HCT116 (cell line): ENCODE measurements around the gene NMNAT3. TPM values are rescaled to one million over a fixed set of nuclear protein-coding genes. Genes with fewer than 3 reads are reported as not detected.

Experiments used
- ATAC-seq: fragments of 200-7000 bp; cut with Tn5 transposase; 2 replicates; pipeline ENCODE4 v1.9.1; 2020; ENCODE audit warnings: mild to moderate bottlenecking, moderate library complexity
- BruUV-seq: library from RNA; stranded (reverse); fragments of 400-500 nt; replicated peaks from 2 replicates; lab custom pipeline; 2021; lab: Mats Ljungman, UMichigan
- CTCF ChIA-PET: fragments of 300-600 bp; sonication (Branson Sonifier 250); formaldehyde crosslinking; loops from one replicate; lab custom pipeline; 2021; ENCODE audit warnings: antibody characterized with exemption; lab: Charles Lee
- POLR2A ChIA-PET: fragments of 300-600, 350-600 bp; sonication (Branson Sonifier 250); formaldehyde crosslinking; loops from one replicate; lab custom pipeline; 2021; ENCODE audit warnings: antibody characterized with exemption; lab: Charles Lee
- RAD21 ChIA-PET, 2 experiments: fragments of 300-600 bp; sonication (Branson Sonifier 250); formaldehyde crosslinking; loops; one replicate each; lab custom pipeline; 2023; ENCODE audit warnings: low total read pairs in 2 of 2; ENCODE audit not compliant: uncharacterized antibody in 2 of 2, unreplicated experiment in 2 of 2, low non-redundant PET in 1 of 2; lab: Charles Lee
- DNase-seq: peaks from one replicate; pipeline ENCODE4 v3.0.0-alpha.2; 2010; ENCODE audit warnings: low read depth, low spot score
- H2AFZ ChIP-seq: fragments of 200-600 bp; shearing (Covaris generic), sonication (generic); 2 replicates; pipeline ENCODE4 v1.6.1; 2017; ENCODE audit warnings: low read depth, mixed run types, mixed read lengths, antibody characterized with exemption, low read length; ENCODE audit not compliant: poor library complexity, severe bottlenecking
- H3K27ac ChIP-seq: 2 replicates; pipeline ENCODE4 v1.5.1; 2012; ENCODE audit warnings: low read depth, low read length
- H3K27me3 ChIP-seq: fragments of 200-600 bp; sonication (generic); 2 replicates; pipeline ENCODE4 v1.6.1; 2016; ENCODE audit warnings: mixed run types, low read length, mixed read lengths; ENCODE audit not compliant: insufficient read depth
- H3K36me3 ChIP-seq, 2 experiments: fragments of 200-500 bp in 1 of 2; fragments of 200-600 bp in 1 of 2; sonication (Bioruptor generic) in 1 of 2; sonication (generic) in 1 of 2; 2 replicates each; pipeline versions ENCODE4 v1.5.1 to v1.6.1; 2014 to 2016; ENCODE audit warnings: low read length in 2 of 2, inconsistent platforms in 1 of 2, mixed read lengths in 1 of 2, mixed run types in 1 of 2; ENCODE audit not compliant: insufficient read depth in 2 of 2, control insufficient read depth in 1 of 2
- H3K4me1 ChIP-seq, 2 experiments: fragments of 200-600 bp in 1 of 2; sonication (generic) in 1 of 2; 2 replicates each; pipeline versions ENCODE4 v1.5.1 to v1.6.1; 2012 to 2017; ENCODE audit warnings: low read length in 2 of 2, inconsistent platforms in 1 of 2, mild to moderate bottlenecking in 1 of 2, mixed read lengths in 1 of 2, mixed run types in 1 of 2, moderate library complexity in 1 of 2; ENCODE audit not compliant: insufficient read depth in 2 of 2, control insufficient read depth in 1 of 2
- H3K4me2 ChIP-seq: fragments of 200-600 bp; sonication (generic); 2 replicates; pipeline ENCODE4 v1.6.1; 2017; ENCODE audit warnings: mixed run types, low read length, mixed read lengths
- H3K4me3 ChIP-seq, 2 experiments: fragments of 200-600 bp in 1 of 2; sonication (generic) in 1 of 2; replicated peaks in 1 of 2; 2 replicates each; pipeline ENCODE4 v1.5.1; 2011 to 2016; ENCODE audit warnings: low read length in 2 of 2, control low read depth in 1 of 2, low read depth in 1 of 2, mild to moderate bottlenecking in 1 of 2, mixed read lengths in 1 of 2, mixed run types in 1 of 2
- H3K79me2 ChIP-seq: fragments of 200-600 bp; sonication (generic); 2 replicates; pipeline ENCODE4 v1.6.1; 2017; ENCODE audit warnings: mild to moderate bottlenecking, mixed run types, low read length, moderate library complexity, mixed read lengths; ENCODE audit not compliant: insufficient read depth
- H3K9ac ChIP-seq: fragments of 200-600 bp; sonication (generic); 2 replicates; pipeline ENCODE4 v1.6.1; 2016; ENCODE audit warnings: low read length, mixed read lengths
- H3K9me2 ChIP-seq: fragments of 200-600 bp; sonication (generic), shearing (Covaris generic); 2 replicates; pipeline ENCODE4 v1.6.1; 2017; ENCODE audit warnings: mixed run types, mild to moderate bottlenecking, moderate library complexity; ENCODE audit not compliant: insufficient read depth
- H3K9me3 ChIP-seq, 2 experiments: fragments of 200-500 bp in 1 of 2; fragments of 200-600 bp in 1 of 2; sonication (Bioruptor generic) in 1 of 2; sonication (generic) in 1 of 2; 2 replicates each; pipeline ENCODE4 v1.6.1; 2014 to 2017; ENCODE audit warnings: low read length in 2 of 2, mixed read lengths in 2 of 2, inconsistent platforms in 1 of 2, low read depth in 1 of 2, mild to moderate bottlenecking in 1 of 2, mixed run types in 1 of 2, moderate library complexity in 1 of 2; ENCODE audit not compliant: control insufficient read depth in 1 of 2, insufficient read depth in 1 of 2
- H4K20me1 ChIP-seq: fragments of 200-600 bp; sonication (generic), shearing (Covaris generic); 2 replicates; pipeline ENCODE4 v1.6.1; 2017; ENCODE audit warnings: mixed run types, mild to moderate bottlenecking, moderate library complexity; ENCODE audit not compliant: insufficient read depth
- CBX3 ChIP-seq: IDR thresholded peaks from 2 replicates; pipeline ENCODE4 v1.6.1; 2012; ENCODE audit warnings: low read depth
- ELF1 ChIP-seq: IDR thresholded peaks from 2 replicates; pipeline ENCODE4 v1.6.1; 2012; ENCODE audit warnings: low read depth, borderline replicate concordance
- EZH2 ChIP-seq: fragments of 200-600 bp; sonication (generic); IDR thresholded peaks from 2 replicates; pipeline ENCODE4 v1.6.1; 2017; ENCODE audit warnings: antibody characterized with exemption, mixed run types
- EZH2phosphoT487 ChIP-seq: fragments of 200-600 bp; IDR thresholded peaks from 2 replicates; pipeline ENCODE4 v1.6.1; 2018; ENCODE audit warnings: antibody characterized with exemption, borderline replicate concordance
- FOSL1 ChIP-seq: IDR thresholded peaks from 2 replicates; pipeline ENCODE4 v1.6.1; 2012; ENCODE audit warnings: low read depth
- JUND ChIP-seq: IDR thresholded peaks from 2 replicates; pipeline ENCODE4 v1.6.1; 2012
- POLR2A ChIP-seq: IDR thresholded peaks from 2 replicates; pipeline ENCODE4 v1.7.0; 2011; ENCODE audit warnings: borderline replicate concordance; ENCODE audit not compliant: insufficient read depth, insufficient read length; ENCODE audit errors: extremely low read depth
- SIN3A ChIP-seq: IDR thresholded peaks from 2 replicates; pipeline ENCODE4 v1.6.1; 2012; ENCODE audit warnings: low read depth
- SP1 ChIP-seq: IDR thresholded peaks from 2 replicates; pipeline ENCODE4 v1.6.1; 2012; ENCODE audit warnings: low read depth
- SRF ChIP-seq: IDR thresholded peaks from 2 replicates; pipeline ENCODE4 v1.6.1; 2012; ENCODE audit warnings: low read depth
- TCF7L2 ChIP-seq: IDR thresholded peaks from 2 replicates; pipeline ENCODE4 v1.7.0; 2011; ENCODE audit warnings: borderline replicate concordance, inconsistent platforms; ENCODE audit not compliant: insufficient read depth, insufficient read length; ENCODE audit errors: extremely low read depth
- YY1 ChIP-seq: IDR thresholded peaks from 2 replicates; pipeline ENCODE4 v1.6.1; 2011; ENCODE audit warnings: low read length, low read depth, moderate library complexity, mild to moderate bottlenecking; ENCODE audit not compliant: insufficient replicate concordance; ENCODE audit errors: extremely low read depth
- intact Hi-C: fragments of 100-400 bp; cut with micrococcal nuclease; formaldehyde crosslinking; loops from 2 replicates; pipeline ENCODE4 v1.10.0; 2022
- total RNA-seq: library from RNA; stranded (reverse); gene quantifications from one replicate; pipeline ENCODE4 v1.2.1, GENCODE V29; 2021; ENCODE audit not compliant: unreplicated experiment
- TF ChIP-seq, protein P1 (sequence below): IDR thresholded peaks from 2 replicates; pipeline ENCODE4 v1.6.1; 2012
- TF ChIP-seq, protein P2 (sequence below): IDR thresholded peaks from 2 replicates; pipeline ENCODE4 v1.6.1; 2011; ENCODE audit warnings: mild to moderate bottlenecking, low read length, moderate library complexity; ENCODE audit not compliant: insufficient replicate concordance; ENCODE audit errors: extremely low read depth
- TF ChIP-seq, protein P3 (sequence below): IDR thresholded peaks from 2 replicates; pipeline ENCODE4 v1.6.1; 2012; ENCODE audit warnings: low read depth
- TF ChIP-seq, protein P4 (sequence below): IDR thresholded peaks from 2 replicates; pipeline ENCODE4 v1.6.1; 2012

The NMNAT3 gene
- total RNA-seq, 1 experiment from 2014 or later: 5.7 TPM

DNA sequence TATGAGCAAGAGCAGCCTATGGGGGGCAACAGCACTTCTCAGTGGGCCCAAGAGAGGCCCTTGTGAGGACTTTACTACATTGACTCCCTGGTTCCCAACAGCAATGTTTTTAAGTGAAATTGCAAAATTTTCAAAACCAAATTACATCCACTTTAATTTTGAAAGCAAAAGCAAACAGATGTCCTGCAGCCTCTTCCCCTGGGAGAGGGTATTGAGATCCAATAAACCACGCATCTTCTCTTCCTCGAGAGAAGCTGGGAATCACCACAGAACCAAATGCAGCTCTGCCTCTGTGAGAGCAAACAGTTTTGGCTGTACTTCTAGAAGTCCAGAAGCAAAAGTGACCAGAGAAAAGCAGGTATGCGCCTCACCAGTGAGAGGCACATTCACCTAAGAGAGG is 25.2 kb downstream of the NMNAT3 start:
- CTCF ChIA-PET: no interaction called here
- RAD21 ChIA-PET: no interaction called here
- Histone ChIP-seq H3K27me3 (no peaks in the 10 kb centered on the region), H3K9ac (no peak overlapping the region), H3K79me2 (no peaks in the 10 kb centered on the region), H3K36me3 (no peaks in the 10 kb centered on the region), H3K4me3 (no peak overlapping the region), H2AFZ (no peak overlapping the region), H3K4me2 (no peak overlapping the region), H4K20me1 (no peaks in the 10 kb centered on the region), H3K27ac (no peak overlapping the region), H3K4me1 (peaks cover 16 to 20% of the 10 kb centered on the region in 2 experiments), H3K9me3 (no peaks in the 10 kb centered on the region), H3K9me2 (no peaks in the 10 kb centered on the region)
- ATAC-seq: no peak
- POLR2A ChIA-PET: no interaction called here
- TF ChIP-seq ELF1 (no peak), TCF7L2 (no peak), JUND (no peak), FOSL1 (no peak), CBX3 (no peak), SP1 (no peak), POLR2A (no peak), EZH2phosphoT487 (no peak), SIN3A (no peak), YY1 (no peak), EZH2 (no peak), SRF (no peak)
- TF ChIP-seq, protein P1, sequence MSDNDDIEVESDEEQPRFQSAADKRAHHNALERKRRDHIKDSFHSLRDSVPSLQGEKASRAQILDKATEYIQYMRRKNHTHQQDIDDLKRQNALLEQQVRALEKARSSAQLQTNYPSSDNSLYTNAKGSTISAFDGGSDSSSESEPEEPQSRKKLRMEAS: no peak
- TF ChIP-seq, protein P2, sequence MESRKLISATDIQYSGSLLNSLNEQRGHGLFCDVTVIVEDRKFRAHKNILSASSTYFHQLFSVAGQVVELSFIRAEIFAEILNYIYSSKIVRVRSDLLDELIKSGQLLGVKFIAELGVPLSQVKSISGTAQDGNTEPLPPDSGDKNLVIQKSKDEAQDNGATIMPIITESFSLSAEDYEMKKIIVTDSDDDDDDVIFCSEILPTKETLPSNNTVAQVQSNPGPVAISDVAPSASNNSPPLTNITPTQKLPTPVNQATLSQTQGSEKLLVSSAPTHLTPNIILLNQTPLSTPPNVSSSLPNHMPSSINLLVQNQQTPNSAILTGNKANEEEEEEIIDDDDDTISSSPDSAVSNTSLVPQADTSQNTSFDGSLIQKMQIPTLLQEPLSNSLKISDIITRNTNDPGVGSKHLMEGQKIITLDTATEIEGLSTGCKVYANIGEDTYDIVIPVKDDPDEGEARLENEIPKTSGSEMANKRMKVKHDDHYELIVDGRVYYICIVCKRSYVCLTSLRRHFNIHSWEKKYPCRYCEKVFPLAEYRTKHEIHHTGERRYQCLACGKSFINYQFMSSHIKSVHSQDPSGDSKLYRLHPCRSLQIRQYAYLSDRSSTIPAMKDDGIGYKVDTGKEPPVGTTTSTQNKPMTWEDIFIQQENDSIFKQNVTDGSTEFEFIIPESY: no peak
- TF ChIP-seq, protein P3, sequence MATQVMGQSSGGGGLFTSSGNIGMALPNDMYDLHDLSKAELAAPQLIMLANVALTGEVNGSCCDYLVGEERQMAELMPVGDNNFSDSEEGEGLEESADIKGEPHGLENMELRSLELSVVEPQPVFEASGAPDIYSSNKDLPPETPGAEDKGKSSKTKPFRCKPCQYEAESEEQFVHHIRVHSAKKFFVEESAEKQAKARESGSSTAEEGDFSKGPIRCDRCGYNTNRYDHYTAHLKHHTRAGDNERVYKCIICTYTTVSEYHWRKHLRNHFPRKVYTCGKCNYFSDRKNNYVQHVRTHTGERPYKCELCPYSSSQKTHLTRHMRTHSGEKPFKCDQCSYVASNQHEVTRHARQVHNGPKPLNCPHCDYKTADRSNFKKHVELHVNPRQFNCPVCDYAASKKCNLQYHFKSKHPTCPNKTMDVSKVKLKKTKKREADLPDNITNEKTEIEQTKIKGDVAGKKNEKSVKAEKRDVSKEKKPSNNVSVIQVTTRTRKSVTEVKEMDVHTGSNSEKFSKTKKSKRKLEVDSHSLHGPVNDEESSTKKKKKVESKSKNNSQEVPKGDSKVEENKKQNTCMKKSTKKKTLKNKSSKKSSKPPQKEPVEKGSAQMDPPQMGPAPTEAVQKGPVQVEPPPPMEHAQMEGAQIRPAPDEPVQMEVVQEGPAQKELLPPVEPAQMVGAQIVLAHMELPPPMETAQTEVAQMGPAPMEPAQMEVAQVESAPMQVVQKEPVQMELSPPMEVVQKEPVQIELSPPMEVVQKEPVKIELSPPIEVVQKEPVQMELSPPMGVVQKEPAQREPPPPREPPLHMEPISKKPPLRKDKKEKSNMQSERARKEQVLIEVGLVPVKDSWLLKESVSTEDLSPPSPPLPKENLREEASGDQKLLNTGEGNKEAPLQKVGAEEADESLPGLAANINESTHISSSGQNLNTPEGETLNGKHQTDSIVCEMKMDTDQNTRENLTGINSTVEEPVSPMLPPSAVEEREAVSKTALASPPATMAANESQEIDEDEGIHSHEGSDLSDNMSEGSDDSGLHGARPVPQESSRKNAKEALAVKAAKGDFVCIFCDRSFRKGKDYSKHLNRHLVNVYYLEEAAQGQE: no peak
- TF ChIP-seq, protein P4, sequence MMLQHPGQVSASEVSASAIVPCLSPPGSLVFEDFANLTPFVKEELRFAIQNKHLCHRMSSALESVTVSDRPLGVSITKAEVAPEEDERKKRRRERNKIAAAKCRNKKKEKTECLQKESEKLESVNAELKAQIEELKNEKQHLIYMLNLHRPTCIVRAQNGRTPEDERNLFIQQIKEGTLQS: no peak
- intact Hi-C loops: no loop called here
- no peak for DNase-seq
- no TSS peak for BruUV-seq
